Activated T-helper 9 cell treated with anti-CD3 and anti-CD28 coated beads, Interleukin-2, amount 50 U/mL, for 16 hours (primary cell): ENCODE measurements around the gene TNIK.
"Not testable (repeated sequence)": the region's sequence is repeated elsewhere in the genome, so short reads cannot be mapped to it uniquely, and the experiment has no call there.

ENCODE experiments used
- DNase-seq: peaks from one replicate; pipeline ENCODE4 v3.0.0-alpha.2; 2020; ENCODE audit warnings: low read depth

TNIK gene

GRCh38 chr3:171468296-171468906 lies 8.2 kb upstream of the TNIK start:
- DNase-seq = no peak

- DNase-seq = no peak
These were observed 5.6 kb upstream of the TNIK start for GRCh38 chr3:171465763-171466162.

- no peak for DNase-seq
These were observed 4.3 kb upstream of the TNIK start for GRCh38 chr3:171464462-171464861.

- no peak for DNase-seq
These were observed 2.0 kb upstream of the TNIK start for GRCh38 chr3:171462224-171462623.

GRCh38 chr3:171461525-171461917 lies 1.3 kb upstream of the TNIK start:
- no peak for DNase-seq

GRCh38 chr3:171460725-171461524 lies 720 bp upstream of the TNIK start:
- peak; percentile 27 for DNase-seq

GRCh38 chr3:171459137-171459941 lies 866 bp downstream of the TNIK start:
- DNase-seq = peak; percentile 39

GRCh38 chr3:171458864-171459136 lies 1.4 kb downstream of the TNIK start:
- no peak for DNase-seq

GRCh38 chr3:171458071-171458863 lies 1.9 kb downstream of the TNIK start:
- peak; percentile 17 for DNase-seq

GRCh38 chr3:171457607-171458061 lies 2.6 kb downstream of the TNIK start:
- DNase-seq = no peak

- no peak for DNase-seq
These were observed 3.2 kb downstream of the TNIK start for GRCh38 chr3:171456765-171457606.

- no peak for DNase-seq
These were observed 4.3 kb downstream of the TNIK start for GRCh38 chr3:171455603-171456550.

GRCh38 chr3:171454041-171454440 lies 6.2 kb downstream of the TNIK start:
- DNase-seq = no peak

- DNase-seq = no peak
These were observed 6.9 kb downstream of the TNIK start for GRCh38 chr3:171453180-171453886.

GRCh38 chr3:171452328-171452727 lies 7.9 kb downstream of the TNIK start:
- no peak for DNase-seq

GRCh38 chr3:171451915-171452314 lies 8.3 kb downstream of the TNIK start:
- DNase-seq = no peak

- DNase-seq = not testable (repeated sequence)
These were observed 12.7 kb downstream of the TNIK start for GRCh38 chr3:171447579-171447891.

GRCh38 chr3:171446801-171447578 lies 13.2 kb downstream of the TNIK start:
- DNase-seq = no peak

- no peak for DNase-seq
These were observed 13.9 kb downstream of the TNIK start for GRCh38 chr3:171446301-171446700.
